GM12873 (cell line): ENCODE measurements around the gene NAMPT.
A peak's percentile ranks its signal among the peaks of the same experiment; 100 is the strongest.

Experiments used
- CTCF ChIP-seq: IDR thresholded peaks from 2 replicates; pipeline ENCODE4 v1.5.1; 2012; ENCODE audit warnings: low read depth, mild to moderate bottlenecking, moderate library complexity, low read length, control low read depth; ENCODE audit not compliant: insufficient read depth; ENCODE audit errors: missing control alignments

NAMPT gene

GRCh38 chr7:106312906-106313305 lies 28.1 kb upstream of the NAMPT start:
- TF ChIP-seq CTCF = no peak

- no peak for TF ChIP-seq CTCF
Measured at GRCh38 chr7:106312099-106312871, 27.5 kb upstream of the NAMPT start.

- TF ChIP-seq CTCF = no peak
Measured at GRCh38 chr7:106309362-106309761, 24.6 kb upstream of the NAMPT start.

- TF ChIP-seq CTCF = no peak
Measured at GRCh38 chr7:106306256-106306655, 21.5 kb upstream of the NAMPT start.

GRCh38 chr7:106305732-106306131 lies 20.9 kb upstream of the NAMPT start:
- no peak for TF ChIP-seq CTCF

- TF ChIP-seq CTCF = no peak
Measured at GRCh38 chr7:106304568-106304967, 19.8 kb upstream of the NAMPT start.

- TF ChIP-seq CTCF = peak; percentile 35
Measured at GRCh38 chr7:106294334-106294733, 9.6 kb upstream of the NAMPT start.
